OCI-LY1 (cell line): ENCODE results near the gene ABL2.

ENCODE experiments used
- H2AFZ ChIP-seq: fragments of 200-600 bp; sonication (generic), shearing (Covaris generic); 2 replicates; pipeline ENCODE4 v1.6.0; 2014; ENCODE audit warnings: antibody characterized with exemption, mild to moderate bottlenecking, low read length
- H3F3A ChIP-seq: fragments of 200-600 bp; sonication (generic), shearing (Covaris generic); 2 replicates; pipeline ENCODE4 v1.6.0; 2014; ENCODE audit warnings: mild to moderate bottlenecking, antibody characterized with exemption, low read length, moderate library complexity; ENCODE audit not compliant: insufficient read depth
- H3K27ac ChIP-seq: fragments of 200-600 bp; sonication (generic); 2 replicates; pipeline ENCODE4 v1.5.1; 2014; ENCODE audit warnings: low read length, mixed run types, mild to moderate bottlenecking, low read depth; ENCODE audit not compliant: poor library complexity, severe bottlenecking
- H3K27me3 ChIP-seq: fragments of 200-600 bp; sonication (generic); 2 replicates; pipeline ENCODE4 v1.6.0; 2014; ENCODE audit warnings: antibody characterized with exemption, mild to moderate bottlenecking, low read length, moderate library complexity; ENCODE audit not compliant: insufficient read depth
- H3K36me3 ChIP-seq: fragments of 200-600 bp; sonication (generic); 2 replicates; pipeline ENCODE4 v1.6.1; 2014; ENCODE audit warnings: mild to moderate bottlenecking, antibody characterized with exemption, low read length, moderate library complexity, mixed read lengths; ENCODE audit not compliant: insufficient read depth
- H3K4me1 ChIP-seq: fragments of 200-600 bp; sonication (generic); 2 replicates; pipeline ENCODE4 v1.5.1; 2014; ENCODE audit warnings: mild to moderate bottlenecking, low read length, moderate library complexity; ENCODE audit not compliant: insufficient read depth, severe bottlenecking
- H3K4me2 ChIP-seq: fragments of 200-600 bp; sonication (generic), shearing (Covaris generic); 2 replicates; pipeline ENCODE4 v1.6.1; 2014; ENCODE audit warnings: low read length
- H3K4me3 ChIP-seq: fragments of 200-600 bp; sonication (generic); 2 replicates; pipeline ENCODE4 v1.5.1; 2014; ENCODE audit warnings: low read length, low read depth, mild to moderate bottlenecking, mixed read lengths; ENCODE audit not compliant: poor library complexity, severe bottlenecking
- H3K79me2 ChIP-seq: fragments of 200-600 bp; shearing (Covaris generic); 2 replicates; pipeline ENCODE4 v1.6.1; 2016; ENCODE audit warnings: mixed run types, low read length, mixed read lengths; ENCODE audit not compliant: insufficient read depth
- H3K9ac ChIP-seq: fragments of 200-600 bp; sonication (generic), shearing (Covaris generic); 2 replicates; pipeline ENCODE4 v1.6.1; 2014; ENCODE audit warnings: mild to moderate bottlenecking, low read length, mixed read lengths
- H3K9me2 ChIP-seq: fragments of 200-600 bp; sonication (generic), shearing (Covaris generic); 2 replicates; pipeline ENCODE4 v1.6.1; 2014; ENCODE audit warnings: low read depth, mild to moderate bottlenecking, low read length, mixed read lengths
- H3K9me3 ChIP-seq: fragments of 200-600 bp; shearing (Covaris generic); 2 replicates; pipeline ENCODE4 v1.6.1; 2014; ENCODE audit warnings: low read length, mixed read lengths
- H4K20me1 ChIP-seq: fragments of 200-600 bp; sonication (generic), shearing (Covaris generic); 2 replicates; pipeline ENCODE4 v1.6.0; 2016; ENCODE audit warnings: mild to moderate bottlenecking, low read length; ENCODE audit not compliant: insufficient read depth
- CTCF ChIP-seq: fragments of 200-600 bp; sonication (generic), shearing (Covaris generic); IDR thresholded peaks from 2 replicates; pipeline ENCODE4 v1.5.1; 2017; ENCODE audit warnings: mild to moderate bottlenecking, antibody characterized with exemption, low read length, moderate library complexity, mixed read lengths
- EZH2 ChIP-seq: fragments of 200-600 bp; sonication (generic), shearing (Covaris generic); IDR thresholded peaks from 2 replicates; pipeline ENCODE4 v1.8.0; 2017; ENCODE audit warnings: borderline replicate concordance, mixed run types, mild to moderate bottlenecking, antibody characterized with exemption, low read length, moderate library complexity, mixed read lengths

ABL2 gene

GRCh38 chr1:179094818-179095217, 134.7 kb downstream of the ABL2 start:
- Histone ChIP-seq H3F3A (no peaks in the 10 kb centered on the region), H3K79me2 (no peaks in the 10 kb centered on the region), H3K9me2 (no peaks in the 10 kb centered on the region), H3K4me1 (no peaks in the 10 kb centered on the region), H2AFZ (no peak overlapping the region), H3K9me3 (no peaks in the 10 kb centered on the region), H3K4me2 (no peak overlapping the region), H3K9ac (no peak overlapping the region), H3K27ac (no peak overlapping the region), H3K4me3 (no peak overlapping the region), H4K20me1 (no peaks in the 10 kb centered on the region), H3K36me3 (peaks cover 80% of the 10 kb centered on the region), H3K27me3 (no peaks in the 10 kb centered on the region)
- TF ChIP-seq CTCF (no peak), EZH2 (no peak)

- Histone ChIP-seq H3K27me3 (no peaks in the 10 kb centered on the region), H3K79me2 (no peaks in the 10 kb centered on the region), H3F3A (no peaks in the 10 kb centered on the region), H3K4me1 (peaks cover 14% of the 10 kb centered on the region), H4K20me1 (no peaks in the 10 kb centered on the region), H3K9ac (no peak overlapping the region), H3K36me3 (peaks cover 94% of the 10 kb centered on the region), H3K9me2 (no peaks in the 10 kb centered on the region), H3K27ac (no peak overlapping the region), H2AFZ (no peak overlapping the region), H3K9me3 (no peaks in the 10 kb centered on the region), H3K4me2 (no peak overlapping the region), H3K4me3 (no peak overlapping the region)
- no peak for TF ChIP-seq CTCF
- TF ChIP-seq EZH2, result no peak
These were observed 136.5 kb downstream of the ABL2 start for GRCh38 chr1:179092896-179093461.

- Histone ChIP-seq H3K4me2 (no peak overlapping the region), H3K9ac (no peak overlapping the region), H3K4me1 (peaks cover 26% of the 10 kb centered on the region), H2AFZ (no peak overlapping the region), H3K27ac (no peak overlapping the region), H3K27me3 (no peaks in the 10 kb centered on the region), H3K36me3 (peaks cover 92% of the 10 kb centered on the region), H3F3A (no peaks in the 10 kb centered on the region), H3K79me2 (no peaks in the 10 kb centered on the region), H4K20me1 (no peaks in the 10 kb centered on the region), H3K9me2 (no peaks in the 10 kb centered on the region), H3K4me3 (no peak overlapping the region), H3K9me3 (no peaks in the 10 kb centered on the region)
- no peak for TF ChIP-seq CTCF
- TF ChIP-seq EZH2, result no peak
These were observed 137.7 kb downstream of the ABL2 start for GRCh38 chr1:179091691-179092165.
